ENCODE data around the gene FAM210A.
"Not testable (repeated sequence)": the region's sequence is repeated elsewhere in the genome, so short reads cannot be mapped to it uniquely, and the experiment has no call there.

DNA sequence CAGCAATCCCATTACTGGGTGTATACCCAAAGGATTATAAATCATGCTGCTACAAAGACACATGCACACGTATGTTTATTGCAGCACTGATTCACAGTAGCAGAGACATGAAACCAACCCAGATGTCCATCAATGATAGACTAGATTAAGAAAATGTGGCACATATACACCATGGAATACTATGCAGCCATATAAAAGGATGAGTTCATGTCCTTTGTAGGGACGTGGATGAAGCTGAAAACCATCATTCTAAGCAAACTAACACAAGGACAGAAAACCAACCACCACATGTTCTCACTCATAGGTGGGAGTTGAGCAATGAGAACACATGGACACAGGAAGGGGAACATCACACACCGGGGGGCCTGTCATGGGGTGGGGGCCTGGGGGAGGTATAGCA, 25.2 kb upstream of the FAM210A start:
- TF ChIP-seq, protein P1, sequence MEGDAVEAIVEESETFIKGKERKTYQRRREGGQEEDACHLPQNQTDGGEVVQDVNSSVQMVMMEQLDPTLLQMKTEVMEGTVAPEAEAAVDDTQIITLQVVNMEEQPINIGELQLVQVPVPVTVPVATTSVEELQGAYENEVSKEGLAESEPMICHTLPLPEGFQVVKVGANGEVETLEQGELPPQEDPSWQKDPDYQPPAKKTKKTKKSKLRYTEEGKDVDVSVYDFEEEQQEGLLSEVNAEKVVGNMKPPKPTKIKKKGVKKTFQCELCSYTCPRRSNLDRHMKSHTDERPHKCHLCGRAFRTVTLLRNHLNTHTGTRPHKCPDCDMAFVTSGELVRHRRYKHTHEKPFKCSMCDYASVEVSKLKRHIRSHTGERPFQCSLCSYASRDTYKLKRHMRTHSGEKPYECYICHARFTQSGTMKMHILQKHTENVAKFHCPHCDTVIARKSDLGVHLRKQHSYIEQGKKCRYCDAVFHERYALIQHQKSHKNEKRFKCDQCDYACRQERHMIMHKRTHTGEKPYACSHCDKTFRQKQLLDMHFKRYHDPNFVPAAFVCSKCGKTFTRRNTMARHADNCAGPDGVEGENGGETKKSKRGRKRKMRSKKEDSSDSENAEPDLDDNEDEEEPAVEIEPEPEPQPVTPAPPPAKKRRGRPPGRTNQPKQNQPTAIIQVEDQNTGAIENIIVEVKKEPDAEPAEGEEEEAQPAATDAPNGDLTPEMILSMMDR (IDR thresholded peaks at IDR 0.05) = not testable (repeated sequence)
- not testable (repeated sequence) for TF ChIP-seq EZH2phosphoT487, EZH2 (IDR thresholded peaks at IDR 0.05)
